SKM-1 treated with dmso at 0.1 percent for 144 hours (cell line): ENCODE measurements around the gene RFNG.
"Not testable (repeated sequence)": the region's sequence is repeated elsewhere in the genome, so short reads cannot be mapped to it uniquely, and the experiment has no call there.

Experiments used
- DNase-seq: peaks from one replicate; lab custom pipeline; 2025; ENCODE audit not compliant: unreplicated experiment; lab: John Stamatoyannopoulos, UW

RFNG gene

DNA sequence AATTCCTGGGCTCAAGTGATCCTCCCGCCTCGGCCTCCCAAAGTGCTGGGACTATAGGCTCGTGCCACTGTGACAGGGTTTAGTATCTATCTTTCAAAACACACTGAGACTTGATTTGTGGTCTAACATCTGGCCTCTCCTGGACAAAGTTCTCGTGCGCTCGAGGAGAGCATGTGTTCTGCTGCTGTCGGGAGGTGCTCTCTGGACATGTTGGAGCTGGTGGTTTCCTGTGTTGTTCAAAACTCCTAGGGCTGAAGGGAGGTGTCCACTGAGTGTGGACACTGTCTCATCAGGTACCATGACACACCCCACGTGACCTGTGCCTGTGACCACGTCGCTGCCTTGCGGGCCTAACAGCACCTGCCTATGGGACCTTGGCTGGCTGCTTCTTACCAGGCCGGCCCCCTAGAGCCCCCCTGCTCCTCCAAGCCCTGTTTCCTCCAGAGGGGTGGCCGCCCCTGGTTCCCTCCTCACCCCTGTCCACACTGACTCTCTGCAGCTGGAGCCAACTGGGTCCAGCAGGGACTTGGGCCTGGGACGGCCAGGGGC is 5.6 kb downstream of the RFNG start:
- no peak for DNase-seq

DNA sequence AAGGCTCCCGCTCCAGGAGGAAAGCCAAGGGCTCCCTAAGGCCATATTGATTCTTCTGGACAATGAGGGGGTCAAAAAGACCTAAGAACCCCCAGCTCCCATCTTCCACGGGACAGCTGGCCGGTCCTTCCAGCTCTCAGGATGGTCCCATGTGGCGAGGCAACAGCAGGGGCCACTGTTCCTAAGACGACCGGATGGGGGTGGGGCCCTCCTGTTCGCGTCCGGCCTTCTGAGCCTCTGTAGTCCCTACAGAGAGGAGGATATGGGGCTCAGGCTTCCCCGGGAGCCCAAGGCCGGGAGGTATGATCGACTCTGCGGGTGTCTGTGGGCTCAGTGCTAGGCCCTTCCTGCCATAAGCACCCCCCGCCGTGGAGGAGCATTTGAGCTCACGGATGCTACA is 8.1 kb downstream of the RFNG start:
- no peak for DNase-seq

DNA sequence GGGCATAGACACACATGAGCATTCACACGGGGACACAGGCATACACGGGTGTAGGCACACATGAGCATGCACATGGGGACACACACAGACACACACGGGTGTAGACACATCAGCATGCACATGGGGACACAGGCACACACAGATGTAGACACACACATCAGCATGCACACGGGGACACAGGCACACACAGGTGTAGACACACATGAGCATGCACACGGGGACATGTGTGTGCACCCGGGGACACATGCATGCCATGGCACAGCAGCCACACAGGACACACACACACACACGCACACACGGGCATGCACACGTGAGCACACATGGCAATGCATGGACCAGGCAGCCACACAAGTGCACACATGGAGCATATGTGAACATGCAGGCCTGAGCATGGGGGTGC is 9.0 kb downstream of the RFNG start:
- DNase-seq, result no peak

DNA sequence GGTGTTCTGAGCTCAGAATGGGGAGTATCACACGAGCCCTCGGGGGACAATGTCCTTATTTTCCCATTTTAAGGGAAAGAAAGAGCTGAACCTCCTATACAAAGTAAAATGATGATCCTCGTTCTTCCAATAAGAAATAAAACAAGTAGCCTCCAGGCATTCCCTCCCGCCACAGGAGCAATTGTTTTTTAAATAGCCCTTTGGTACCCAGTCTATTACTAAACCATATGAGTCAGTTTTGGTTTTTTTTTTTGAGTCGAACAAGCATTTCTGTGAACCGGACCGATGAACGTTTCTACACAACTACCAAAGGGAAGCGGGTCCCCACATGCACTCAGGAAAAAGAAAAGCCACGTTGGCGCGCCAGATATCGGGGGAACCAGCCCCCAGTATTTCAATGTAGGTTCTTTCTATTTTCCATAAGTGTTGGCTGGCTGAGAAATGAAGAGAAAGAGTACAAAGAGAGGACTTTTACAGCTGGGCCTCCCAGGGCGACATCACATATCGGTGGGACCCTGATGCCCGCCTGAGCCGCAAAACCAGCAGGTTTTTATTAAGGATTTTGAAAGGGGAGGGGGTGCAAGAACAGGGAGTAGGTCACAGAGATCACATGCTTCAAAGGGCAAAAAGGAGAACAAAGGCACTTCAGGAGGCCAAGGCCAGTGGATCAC is 10.3 kb downstream of the RFNG start:
- no peak for DNase-seq

DNA sequence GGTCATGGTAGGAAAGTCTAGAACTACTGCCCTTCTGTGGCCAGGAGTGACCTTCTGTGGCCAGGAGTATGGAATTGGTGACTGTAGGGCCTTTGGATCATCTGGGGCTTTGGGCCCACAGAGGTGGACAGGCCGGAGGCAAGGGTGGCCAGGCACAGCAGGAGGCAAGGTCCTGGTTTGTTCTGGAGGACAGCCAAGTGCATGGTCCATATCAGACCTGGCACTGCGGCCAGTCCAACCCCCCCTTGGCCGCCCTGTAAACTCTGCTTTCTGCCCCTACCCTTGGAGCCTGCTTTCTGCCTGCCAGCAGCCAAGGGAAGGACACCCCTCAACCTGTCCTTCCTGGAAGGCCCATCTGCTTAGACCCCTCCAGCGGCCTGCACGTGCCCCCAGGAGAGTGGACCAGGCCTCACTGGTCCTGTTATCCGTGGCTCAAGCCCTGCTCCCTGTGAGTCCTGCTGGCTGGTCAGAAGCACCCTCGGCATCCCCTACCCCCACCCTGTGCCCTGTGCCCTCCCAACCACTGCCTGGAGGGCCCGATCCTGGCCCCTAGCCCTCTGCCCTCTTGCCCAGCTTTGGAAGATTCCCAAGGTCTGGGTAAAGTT is 11.8 kb downstream of the RFNG start:
- no peak for DNase-seq

DNA sequence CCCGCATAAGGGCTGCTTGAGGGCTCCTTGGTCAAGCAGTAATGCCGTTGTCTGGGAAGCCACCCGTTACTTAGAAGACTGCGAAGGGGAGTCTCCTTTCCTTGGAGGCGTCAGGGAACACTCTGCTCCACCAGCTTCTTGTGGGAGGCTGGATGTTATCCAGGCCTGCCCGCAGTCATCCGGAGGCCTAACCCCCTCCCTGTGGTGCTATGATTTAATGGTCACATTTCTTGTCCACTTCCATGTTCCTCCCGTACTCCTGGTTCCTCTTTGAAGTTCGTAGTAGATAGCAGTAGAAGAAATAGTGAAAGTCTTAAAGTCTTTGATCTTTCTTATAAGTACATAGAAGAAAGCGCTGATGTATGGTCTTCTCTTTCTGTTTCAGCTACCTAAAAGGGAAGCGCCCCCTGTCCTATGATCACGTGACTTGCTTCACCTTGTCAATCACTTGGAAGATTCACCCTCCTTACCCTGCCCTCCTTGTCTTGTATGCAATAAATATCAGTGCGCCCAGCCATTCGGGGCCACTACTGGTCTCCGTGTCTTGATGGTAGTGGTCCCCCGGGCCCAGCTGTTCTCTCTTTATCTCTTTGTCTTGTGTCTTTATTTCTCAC is 12.7 kb downstream of the RFNG start:
- not testable (repeated sequence) for DNase-seq

DNA sequence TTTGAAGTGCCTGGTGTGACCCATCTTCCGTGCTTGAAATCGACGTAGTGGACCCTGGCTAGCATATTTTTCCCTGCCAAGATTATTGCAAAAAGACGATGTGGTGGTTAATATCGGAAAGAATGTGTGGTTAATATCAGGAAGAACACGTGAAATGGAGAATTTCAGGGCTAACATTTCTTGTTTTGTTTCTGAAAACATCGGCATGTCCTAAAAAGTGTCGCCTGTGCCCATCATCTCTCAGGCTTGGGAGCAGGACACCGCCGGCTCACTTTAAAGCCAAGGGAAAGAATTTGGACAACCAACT is 13.8 kb downstream of the RFNG start:
- no peak for DNase-seq

DNA sequence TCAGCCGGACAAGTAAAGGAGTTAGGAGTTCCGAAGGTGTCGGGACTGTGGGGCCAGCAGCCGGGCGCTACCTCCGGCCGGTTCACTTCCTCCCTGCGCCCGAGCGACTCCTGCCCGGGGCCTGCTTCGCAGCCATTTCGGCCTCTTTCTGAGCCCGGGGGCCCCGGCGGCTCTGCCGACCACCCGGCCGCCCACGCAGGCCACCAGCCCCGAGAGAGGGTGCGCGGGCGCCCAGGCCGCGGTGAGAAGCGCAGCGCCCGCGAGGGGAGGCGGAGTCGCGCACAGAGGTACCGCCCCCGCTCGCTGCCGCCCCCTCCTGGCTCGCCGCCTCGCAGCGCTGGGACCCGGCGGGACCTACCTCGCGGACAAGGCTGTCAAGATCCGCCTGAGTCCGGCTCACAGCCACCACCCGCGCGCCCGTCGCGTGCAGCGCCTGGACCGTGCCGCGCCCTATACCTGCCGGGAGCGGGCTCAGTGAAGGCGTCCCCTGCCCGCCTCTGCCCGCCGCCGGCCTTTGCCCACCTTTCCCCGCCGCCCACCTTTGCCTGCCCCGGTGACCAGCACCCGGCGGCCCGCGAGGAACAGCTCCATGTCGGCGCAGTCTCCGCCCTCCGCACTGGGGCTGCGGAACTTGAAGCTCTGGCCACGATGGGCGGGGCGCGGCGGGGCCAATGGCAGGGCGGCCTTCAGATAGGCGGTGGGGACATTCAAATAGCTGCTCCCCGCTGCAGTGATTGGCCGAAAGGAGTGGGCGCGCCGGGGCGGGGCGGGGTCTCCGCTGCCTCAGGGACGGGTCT is 14.3 kb downstream of the RFNG start, which contains the start of gene DCXR:
DCXR (minus strand) TSS at position 606 of the 797 bp plus-strand sequence; CDS start at position 591, 15 bp downstream.
- DNase-seq, result peak; percentile 96

DNA sequence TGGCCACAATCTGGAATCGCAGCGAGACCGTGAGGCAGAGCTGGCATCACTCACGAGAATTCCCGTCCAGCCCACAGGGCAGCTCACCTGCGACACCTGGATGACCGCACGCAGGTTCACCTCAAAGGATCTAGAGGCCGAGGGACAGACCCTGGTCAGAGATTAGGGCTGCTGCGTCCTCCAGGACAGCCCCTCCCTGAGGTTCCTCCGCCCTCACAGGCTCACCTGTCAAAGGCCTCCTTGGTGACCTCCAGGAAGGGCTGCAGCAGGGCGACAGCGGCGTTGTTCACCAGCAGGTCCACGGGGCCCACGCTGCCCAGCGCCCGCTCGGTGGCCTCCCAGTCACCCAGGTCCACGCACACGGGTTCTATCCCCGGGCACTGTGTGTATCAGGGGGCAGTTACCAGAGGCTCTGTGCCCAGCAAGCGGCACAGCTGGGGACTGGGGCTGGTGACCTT is 14.9 kb downstream of the RFNG start:
- no peak for DNase-seq

DNA sequence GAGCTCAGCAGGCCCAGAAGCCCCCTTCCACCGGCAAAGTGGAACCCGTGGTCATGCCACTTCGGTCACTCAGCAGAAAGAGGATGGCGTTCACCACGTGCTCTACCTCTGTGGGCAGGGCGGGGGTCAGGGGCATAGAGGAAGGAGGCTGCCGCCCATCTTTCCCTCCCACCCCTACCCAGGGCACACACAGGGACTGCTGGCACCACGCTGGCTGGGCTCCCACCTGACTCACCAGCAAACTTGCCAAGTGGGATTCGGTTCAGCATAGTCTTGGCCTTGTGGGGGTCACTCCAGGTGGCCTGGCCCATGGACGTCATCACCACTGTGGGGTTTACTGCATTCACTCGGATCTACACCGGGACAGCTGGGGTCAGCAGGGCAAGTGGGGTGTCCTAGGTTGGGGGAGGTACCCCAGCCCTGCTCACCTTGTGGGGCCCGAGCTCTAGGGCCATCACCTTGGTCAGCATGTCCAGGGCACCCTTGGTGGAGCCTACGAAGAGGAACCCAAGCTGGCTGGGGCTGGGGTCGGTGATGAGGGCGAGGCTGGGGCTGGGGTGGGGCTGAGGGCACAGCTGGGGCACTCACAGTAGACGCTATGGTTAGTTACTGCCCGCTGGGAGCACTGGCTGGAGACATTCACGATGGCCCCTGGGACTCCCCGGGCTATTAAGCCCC is 15.5 kb downstream of the RFNG start:
- no peak for DNase-seq

DNA sequence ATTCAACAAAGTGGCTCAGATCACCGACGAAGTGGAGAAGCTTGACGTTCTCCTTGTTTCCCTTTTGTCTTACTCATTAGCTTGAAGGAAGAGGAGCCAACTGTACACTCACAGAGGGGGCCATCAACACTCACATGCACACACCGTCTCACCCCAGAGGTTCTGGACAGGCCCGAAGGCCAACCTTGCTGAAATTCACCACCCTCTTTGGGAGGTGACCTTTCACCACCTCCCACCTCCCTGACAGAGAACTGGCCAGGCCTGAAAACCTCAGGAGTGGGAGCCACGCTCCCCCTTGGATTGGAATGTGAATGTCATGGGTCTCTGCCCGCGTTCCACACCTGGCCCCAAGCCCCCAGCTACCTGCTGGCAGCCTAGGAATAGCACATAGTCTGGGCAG is 16.1 kb downstream of the RFNG start:
- no peak for DNase-seq

DNA sequence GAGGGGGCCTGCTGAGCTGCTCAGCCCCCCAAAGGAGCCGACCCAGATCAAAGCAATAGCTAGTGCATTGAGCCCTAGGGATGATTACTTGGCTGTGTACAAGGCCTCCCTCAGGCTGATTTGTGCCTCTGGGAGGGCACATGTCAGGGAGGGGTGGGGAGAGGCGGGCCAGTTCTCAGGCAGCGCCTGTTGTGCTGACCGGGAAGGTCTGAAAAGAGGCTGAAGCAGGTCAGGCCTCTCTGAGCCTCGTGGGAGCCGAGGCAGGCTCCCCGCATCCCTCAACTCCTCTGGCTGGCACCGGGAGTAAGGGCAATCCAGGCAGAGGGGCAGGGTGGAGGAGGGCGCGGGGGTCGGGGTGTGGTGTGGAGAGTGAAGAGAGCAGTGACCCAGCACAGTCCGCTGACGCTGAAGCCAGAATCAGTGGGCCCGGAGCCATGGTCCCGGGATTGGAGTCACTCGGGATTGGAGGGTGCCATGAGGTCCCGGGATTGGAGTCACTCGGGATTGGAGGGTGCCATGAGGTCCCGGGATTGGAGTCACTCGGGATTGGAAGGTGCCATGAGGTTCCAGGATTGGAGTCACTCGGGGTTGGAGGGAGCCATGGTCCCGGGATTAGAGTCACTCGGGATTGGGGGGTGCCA is 17.1 kb downstream of the RFNG start:
- no peak for DNase-seq

DNA sequence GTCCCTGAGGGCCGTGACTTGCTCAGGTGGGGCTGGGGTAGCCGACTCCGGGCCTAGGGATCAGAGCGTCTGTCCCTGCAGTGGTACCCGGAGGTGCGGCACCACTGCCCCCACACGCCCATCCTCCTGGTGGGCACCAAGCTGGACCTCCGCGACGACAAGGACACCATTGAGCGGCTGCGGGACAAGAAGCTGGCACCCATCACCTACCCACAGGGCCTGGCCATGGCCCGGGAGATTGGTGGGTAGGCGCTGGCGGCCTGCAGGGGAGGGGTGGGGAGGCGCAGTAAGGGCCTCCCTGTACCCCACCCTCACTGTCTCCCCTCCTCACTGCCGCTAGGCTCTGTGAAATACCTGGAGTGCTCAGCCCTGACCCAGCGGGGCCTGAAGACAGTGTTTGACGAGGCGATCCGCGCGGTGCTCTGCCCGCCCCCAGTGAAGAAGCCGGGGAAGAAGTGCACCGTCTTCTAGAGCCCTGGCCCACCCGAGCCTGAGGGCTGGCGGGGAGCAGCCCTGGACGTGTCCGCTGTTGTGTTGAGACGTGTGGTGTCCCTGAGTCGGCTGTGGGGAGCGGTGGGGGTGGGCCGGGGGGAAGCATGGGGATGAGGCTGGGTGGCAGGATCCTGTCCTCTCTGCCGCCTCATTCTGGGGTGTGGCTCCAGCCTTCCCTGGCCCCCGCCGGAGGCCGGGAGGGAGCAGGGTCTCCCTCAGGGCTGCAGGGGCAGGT is 18.1 kb downstream of the RFNG start:
- DNase-seq, result no peak

DNA sequence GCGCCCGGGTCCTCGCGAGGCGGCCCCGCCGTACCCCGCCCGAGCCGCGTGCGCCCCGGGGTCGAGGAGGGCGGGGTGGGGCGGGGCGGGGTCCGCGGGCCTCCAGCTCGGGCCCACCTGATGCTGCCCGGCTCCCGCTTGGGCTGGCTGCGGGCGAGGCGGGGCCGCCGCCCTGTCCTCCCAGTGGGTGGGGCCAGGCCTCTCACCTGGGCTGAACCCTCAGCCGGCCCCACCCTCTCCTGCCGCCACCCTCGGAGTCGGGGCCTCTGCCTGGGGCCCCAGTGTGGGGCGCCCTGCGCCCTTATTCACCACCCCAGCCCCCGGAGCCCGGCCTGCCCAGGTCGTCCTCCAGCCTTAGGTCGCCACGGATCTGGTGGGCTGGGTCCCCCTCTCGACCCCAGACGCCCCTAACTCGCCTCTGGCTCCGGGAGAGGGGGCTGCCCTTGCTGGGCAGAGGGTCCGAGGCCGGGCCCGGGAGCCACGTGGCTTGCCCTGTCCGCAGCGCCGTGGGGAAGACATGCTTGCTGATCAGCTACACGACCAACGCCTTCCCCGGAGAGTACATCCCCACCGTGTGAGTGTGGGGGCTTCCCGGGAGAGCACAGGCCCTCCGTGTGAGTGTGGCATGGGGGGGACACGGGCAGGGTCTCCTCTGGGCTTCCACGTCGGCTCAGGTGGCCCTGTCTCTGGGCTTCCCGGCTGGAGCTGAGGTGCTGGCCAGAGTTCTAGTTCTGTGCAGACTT is 19.6 kb downstream of the RFNG start:
- no peak for DNase-seq

DNA sequence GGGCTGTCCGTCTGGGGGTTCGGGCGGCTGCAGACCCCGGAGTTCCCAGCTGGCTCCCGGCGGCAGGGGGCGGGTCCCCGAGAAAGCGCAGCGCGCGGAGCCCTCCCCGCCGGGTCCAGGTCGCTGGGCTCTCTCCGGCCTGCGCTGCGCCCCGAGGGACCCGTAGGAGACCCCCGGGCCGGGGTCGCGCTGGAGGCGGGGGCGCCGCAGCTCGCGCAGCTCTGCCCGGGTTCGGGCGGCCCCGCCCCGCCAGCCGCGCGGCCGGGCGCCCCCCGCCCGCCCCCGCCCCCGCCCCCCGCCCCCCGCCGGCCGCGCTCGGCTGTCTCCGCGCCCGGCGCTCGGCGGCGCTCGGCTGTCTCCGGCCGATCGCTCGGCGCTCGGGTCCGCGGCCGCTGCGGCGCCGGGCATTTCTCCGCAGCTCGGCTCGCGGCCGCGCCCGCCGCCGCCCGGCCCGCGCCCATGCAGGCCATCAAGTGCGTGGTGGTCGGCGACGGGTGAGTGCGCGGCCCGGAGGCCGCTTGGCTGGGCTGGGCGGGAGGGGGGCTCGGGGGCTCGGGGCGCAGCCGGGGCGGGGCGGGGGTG is 20.2 kb downstream of the RFNG start, which contains the start of gene RAC3:
RAC3 (plus strand) TSS at position 376 of the 582 bp plus-strand sequence; CDS start at position 460, 84 bp downstream.
- no peak for DNase-seq

DNA sequence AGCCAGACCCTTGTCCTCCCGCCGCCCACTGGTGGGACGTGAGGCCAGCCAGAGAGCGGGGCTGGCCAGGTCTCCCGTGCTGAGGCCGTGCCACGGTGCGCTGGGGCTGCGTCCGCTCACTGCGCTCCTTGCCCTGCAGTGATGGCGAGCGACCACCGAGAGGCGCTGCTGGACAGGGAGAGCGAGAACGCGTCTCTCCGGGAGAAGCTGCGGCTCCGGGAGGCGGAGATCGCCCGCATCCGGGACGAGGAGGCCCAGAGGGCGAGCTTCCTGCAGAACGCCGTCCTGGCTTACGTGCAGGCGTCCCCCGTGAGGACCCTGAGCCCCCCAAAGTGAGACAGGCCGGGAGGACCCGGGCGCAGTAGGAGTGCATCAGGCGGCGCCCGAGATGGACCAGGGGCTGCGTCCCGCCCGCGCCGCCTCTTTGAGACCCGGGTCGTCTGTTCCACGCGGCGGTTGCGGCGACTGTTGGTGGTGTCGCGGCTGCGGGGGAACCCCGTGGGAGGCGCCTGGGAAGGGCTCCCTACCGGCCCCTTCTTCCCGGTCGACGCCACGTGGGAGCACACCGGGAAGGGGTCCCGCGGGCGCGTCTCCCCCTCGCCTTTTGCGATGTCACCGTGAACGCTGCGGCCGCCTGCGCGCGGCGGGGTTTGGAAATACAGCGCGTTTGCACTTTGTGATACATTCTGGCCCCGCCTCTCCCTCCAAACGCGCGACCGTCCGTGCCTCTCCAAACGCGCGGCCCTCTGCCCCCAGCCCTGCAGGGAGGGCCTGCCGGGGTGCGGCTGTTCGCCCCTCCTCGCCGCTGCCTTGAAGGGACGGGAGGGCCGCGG is 20.9 kb downstream of the RFNG start:
- no peak for DNase-seq

DNA sequence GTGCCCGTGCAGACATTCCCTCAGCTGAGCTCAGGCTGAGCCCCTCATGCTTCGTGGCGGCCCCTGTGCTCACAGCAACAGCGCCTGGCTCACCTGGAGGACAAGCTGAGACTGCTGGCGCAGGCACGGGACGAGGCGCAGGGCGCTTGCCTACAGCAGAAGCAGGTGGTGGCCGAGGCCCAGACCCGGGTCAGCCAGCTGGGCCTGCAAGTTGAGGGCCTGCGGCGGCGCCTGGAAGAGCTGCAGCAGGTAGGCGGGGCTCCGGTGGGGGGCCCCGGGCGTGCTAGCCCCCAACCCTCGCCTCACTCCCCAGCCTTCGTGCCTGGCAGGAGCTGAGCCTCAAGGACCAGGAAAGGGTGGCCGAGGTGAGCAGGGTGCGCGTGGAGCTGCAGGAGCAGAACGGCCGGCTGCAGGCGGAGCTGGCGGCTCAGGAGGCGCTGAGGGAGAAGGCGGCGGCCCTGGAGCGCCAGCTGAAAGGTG is 21.6 kb downstream of the RFNG start:
- DNase-seq, result no peak

DNA sequence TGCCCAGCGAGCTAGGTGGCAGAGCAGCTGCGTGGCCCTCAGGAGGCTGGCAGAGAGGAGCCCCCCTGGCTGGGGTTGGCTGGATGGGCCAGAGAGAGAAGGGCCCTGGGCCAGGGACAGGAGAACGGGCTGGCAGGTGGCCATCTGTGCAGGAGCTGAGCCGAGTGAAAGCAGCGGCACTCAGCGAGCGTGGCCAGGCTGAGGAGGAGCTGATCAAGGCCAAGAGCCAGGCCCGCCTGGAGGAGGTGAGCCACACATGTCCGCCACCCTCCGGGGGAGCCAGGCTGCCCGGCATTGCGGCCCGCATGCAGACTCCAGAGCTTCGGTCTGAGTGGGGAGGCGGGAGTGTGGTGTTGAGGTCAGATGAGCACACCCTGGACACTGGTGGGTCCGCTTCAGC is 22.2 kb downstream of the RFNG start:
- no peak for DNase-seq
